Ovary (tissue), 9 donors: Measurements from ENCODE around the gene HTRA1. TPM values are rescaled to one million over a fixed set of nuclear protein-coding genes. Genes with fewer than 3 reads are reported as not detected.

Experiments used
- DNase-seq, 5 donors: peaks; one replicate each; pipeline ENCODE4 v3.0.0-alpha.2; 2019 to 2020
- H3K27ac ChIP-seq, 2 donors: fragments of 200-600 bp; one replicate each; pipeline versions ENCODE4 v1.5.1 to v1.8.0; 2019 to 2022
- H3K27me3 ChIP-seq: fragments of 200-600 bp; one replicate; pipeline ENCODE4 v1.8.0; 2022
- H3K36me3 ChIP-seq: fragments of 200-600 bp; sonication (generic); one replicate; pipeline ENCODE4 v1.5.1; 2019
- H3K4me1 ChIP-seq: one replicate; pipeline ENCODE4 v1.8.1; 2013; ENCODE audit warnings: mild to moderate bottlenecking, moderate library complexity; ENCODE audit not compliant: insufficient read depth
- H3K4me3 ChIP-seq: fragments of 200-600 bp; sonication (generic); one replicate; pipeline ENCODE4 v1.5.1; 2017
- H3K9me3 ChIP-seq, 2 donors: fragments of 200-600 bp in 1 of 2; sonication (generic) in 1 of 2; one replicate each; pipeline versions ENCODE4 v1.5.1 to v1.8.1; 2013 to 2019; ENCODE audit warnings: mild to moderate bottlenecking in 1 of 2, moderate library complexity in 1 of 2
- EP300 ChIP-seq: sonication (generic); formaldehyde crosslinking; IDR thresholded peaks from one replicate; pipeline ENCODE4 v1.6.1; 2017; ENCODE audit warnings: antibody characterized with exemption
- POLR2A ChIP-seq: fragments of 450-650 bp; IDR thresholded peaks from one replicate; pipeline ENCODE4 v1.6.1; 2017; ENCODE audit warnings: antibody characterized with exemption, mild to moderate bottlenecking, moderate library complexity
- WGBS, 3 donors: extraction: QIAGEN DNeasy Blood & Tissue Kit in 1 of 3; methylation state at CpG; one replicate each; pipeline versions ENCODE4 v1.1.5 to v1.1.7; 2013 to 2017; 5-methylcytosine and 5-hydroxymethylcytosine counted together
- intact Hi-C, 4 donors: fragments of 100-400 bp; cut with DNase I; formaldehyde crosslinking; loops; one replicate each; pipeline versions ENCODE4 v1.11.0 to v1.15.1; 2022 to 2023
- polyA plus RNA-seq, 2 donors: library from polyadenylated mRNA; stranded (reverse); fragments of 200-250 nt in 1 of 2; fragments of 350-450 nt in 1 of 2; fragmentation: Illumina TruSeq in 1 of 2; extraction: RNeasy Lipid Tissue Mini Kit (QIAGEN cat#74804) in 1 of 2; gene quantifications; one replicate each; pipeline ENCODE4 v1.2.3, GENCODE V29; 2013 to 2014
- total RNA-seq, 7 donors: library from RNA; depleted of rRNA in 2 of 7; stranded (reverse); fragments of >200 nt in 2 of 7; fragmentation: NEBNext Ultra II Directional in 3 of 7; extraction: Animal tissue kit (Norgen Biotek cat#: 25700) in 3 of 7; gene quantifications; one replicate each; pipeline versions ENCODE4 v1.1.0 to v1.2.4, GENCODE V29; 2016 to 2023
- TF ChIP-seq, protein P1 (sequence below), 3 donors: fragments of 450-650 bp in 2 of 3; fragments of 200-600 bp in 1 of 3; IDR thresholded peaks; one replicate each; pipeline versions ENCODE4 v1.5.1 to v1.8.0; 2016 to 2022; ENCODE audit warnings: antibody characterized with exemption in 3 of 3, mild to moderate bottlenecking in 1 of 3
- donor health status: DM: no; HTN: no; CAD: no; lungs with moderate emphysema.
- donor health status: DM: no; HTN: no; CAD: no.
- donor health status: Bipolar disorder and iron deficiency.
- donor health status: DM: yes; HTN: yes; CAD: no.
- donor health status: DM: no; HTN: no; CAD: no.
- donor health status: DM: yes; HTN: yes; CAD: no.

The HTRA1 gene
- total and polyA plus RNA-seq, 9 donors = 194 to 947 (median 356) TPM

DNA sequence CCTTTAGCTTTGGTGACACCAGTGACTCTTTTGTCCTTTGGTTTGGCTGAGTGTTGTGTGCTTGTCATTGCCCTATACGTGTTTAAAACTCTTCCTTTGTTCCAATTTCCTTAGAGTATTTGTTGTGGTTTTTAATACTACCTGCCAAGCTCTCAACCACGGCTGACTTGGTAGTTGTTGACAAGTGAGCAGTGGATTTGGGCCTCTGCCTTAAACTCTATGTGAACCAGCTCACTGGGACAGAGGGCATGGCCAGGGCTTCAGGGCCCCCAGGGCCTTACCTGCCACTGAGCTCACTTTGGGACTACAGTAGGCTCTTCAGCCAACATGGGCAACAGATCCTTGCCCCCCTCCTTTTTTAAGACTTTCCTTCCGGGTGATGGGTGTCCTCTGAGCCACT, 89.6 kb downstream of the HTRA1 start:
- Histone ChIP-seq H3K27ac (no peak overlapping the region), H3K36me3 (no peaks in the 10 kb centered on the region), H3K4me1 (no peaks in the 10 kb centered on the region), H3K27me3 (no peaks in the 10 kb centered on the region), H3K4me3 (no peak overlapping the region), H3K9me3 (no peaks in the 10 kb centered on the region)
- intact Hi-C loops = loop anchor here in 1 of 4 donors (10.0 kb wide), 1 partner anchor 256 kb away; no protein-coding TSS in a partner anchor
- no peak for TF ChIP-seq EP300
- TF ChIP-seq POLR2A = no peak
- TF ChIP-seq, protein P1, sequence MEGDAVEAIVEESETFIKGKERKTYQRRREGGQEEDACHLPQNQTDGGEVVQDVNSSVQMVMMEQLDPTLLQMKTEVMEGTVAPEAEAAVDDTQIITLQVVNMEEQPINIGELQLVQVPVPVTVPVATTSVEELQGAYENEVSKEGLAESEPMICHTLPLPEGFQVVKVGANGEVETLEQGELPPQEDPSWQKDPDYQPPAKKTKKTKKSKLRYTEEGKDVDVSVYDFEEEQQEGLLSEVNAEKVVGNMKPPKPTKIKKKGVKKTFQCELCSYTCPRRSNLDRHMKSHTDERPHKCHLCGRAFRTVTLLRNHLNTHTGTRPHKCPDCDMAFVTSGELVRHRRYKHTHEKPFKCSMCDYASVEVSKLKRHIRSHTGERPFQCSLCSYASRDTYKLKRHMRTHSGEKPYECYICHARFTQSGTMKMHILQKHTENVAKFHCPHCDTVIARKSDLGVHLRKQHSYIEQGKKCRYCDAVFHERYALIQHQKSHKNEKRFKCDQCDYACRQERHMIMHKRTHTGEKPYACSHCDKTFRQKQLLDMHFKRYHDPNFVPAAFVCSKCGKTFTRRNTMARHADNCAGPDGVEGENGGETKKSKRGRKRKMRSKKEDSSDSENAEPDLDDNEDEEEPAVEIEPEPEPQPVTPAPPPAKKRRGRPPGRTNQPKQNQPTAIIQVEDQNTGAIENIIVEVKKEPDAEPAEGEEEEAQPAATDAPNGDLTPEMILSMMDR (IDR thresholded peaks at IDR 0.05) = no peak
- no peak for DNase-seq
- WGBS, 3 donors = 67 to 91% (median 77%) methylated on average over 3 of the region's 3 CpGs

DNA sequence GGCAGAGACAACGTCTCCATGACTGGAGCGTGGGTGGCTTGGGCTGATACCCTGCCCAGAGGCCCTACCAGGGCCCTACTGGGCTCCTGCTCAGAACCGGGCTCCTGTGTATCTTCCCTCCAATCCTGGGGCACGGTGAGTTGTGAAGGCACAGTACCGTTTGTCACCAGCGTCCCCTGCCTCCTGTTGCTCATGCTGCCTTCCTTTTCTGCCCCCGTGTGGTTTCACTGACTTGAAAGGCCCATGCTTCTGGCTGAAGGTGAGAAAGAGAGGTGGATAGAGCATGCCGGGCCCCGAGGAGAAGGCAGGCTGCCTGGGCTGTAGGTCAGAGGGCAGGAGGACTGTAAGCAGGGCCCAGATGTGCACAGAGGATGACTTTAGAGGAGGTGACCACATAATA, 90.1 kb downstream of the HTRA1 start:
- WGBS, 3 donors = 57 to 72% (median 60%) methylated on average over 9 of the region's 9 CpGs
- Histone ChIP-seq H3K9me3 (no peaks in the 10 kb centered on the region), H3K4me3 (no peak overlapping the region), H3K36me3 (no peaks in the 10 kb centered on the region), H3K27me3 (no peaks in the 10 kb centered on the region), H3K4me1 (no peaks in the 10 kb centered on the region), H3K27ac (no peak overlapping the region)
- intact Hi-C loops = loop anchor here in 1 of 4 donors (10.0 kb wide), 1 partner anchor 257 kb away; no protein-coding TSS in a partner anchor
- DNase-seq = no peak
- TF ChIP-seq POLR2A = no peak

DNA sequence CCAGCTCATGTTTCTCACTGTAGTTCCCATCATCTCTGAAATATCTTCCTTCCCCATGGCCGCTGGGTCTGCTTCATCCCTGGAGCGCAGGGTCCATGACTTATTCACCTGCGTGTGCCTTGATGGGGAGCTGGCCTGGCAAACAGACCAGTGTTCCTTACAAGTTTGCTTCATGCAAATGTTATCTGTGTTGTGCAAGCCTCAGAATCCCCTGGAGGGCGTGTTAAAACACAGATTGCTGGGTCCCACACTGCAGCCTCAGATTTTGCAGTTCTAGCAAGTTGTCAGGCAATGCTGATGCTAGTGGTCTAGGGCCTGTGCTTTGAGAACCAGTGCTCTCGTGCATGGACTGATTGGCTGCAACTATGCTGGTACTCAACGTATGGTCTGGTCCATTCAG, 92.0 kb downstream of the HTRA1 start:
- TF ChIP-seq EP300 (no peak), POLR2A (no peak)
- TF ChIP-seq, protein P1 (IDR thresholded peaks at IDR 0.05) = no peak
- H3K4me3 ChIP-seq = no peak overlapping the region
- 89 to 90% (median 90%) methylated on average over 6 of the region's 6 CpGs for WGBS, 3 donors
- H3K9me3 ChIP-seq = no peaks in the 10 kb centered on the region
- intact Hi-C loops = loop anchor here in 1 of 4 donors (10.0 kb wide), 1 partner anchor 259 kb away; no protein-coding TSS in a partner anchor
- no peak overlapping the region for H3K27ac ChIP-seq
- no peaks in the 10 kb centered on the region for H3K36me3 ChIP-seq
- no peak for DNase-seq
- no peaks in the 10 kb centered on the region for H3K4me1 ChIP-seq
- H3K27me3 ChIP-seq = no peaks in the 10 kb centered on the region

DNA sequence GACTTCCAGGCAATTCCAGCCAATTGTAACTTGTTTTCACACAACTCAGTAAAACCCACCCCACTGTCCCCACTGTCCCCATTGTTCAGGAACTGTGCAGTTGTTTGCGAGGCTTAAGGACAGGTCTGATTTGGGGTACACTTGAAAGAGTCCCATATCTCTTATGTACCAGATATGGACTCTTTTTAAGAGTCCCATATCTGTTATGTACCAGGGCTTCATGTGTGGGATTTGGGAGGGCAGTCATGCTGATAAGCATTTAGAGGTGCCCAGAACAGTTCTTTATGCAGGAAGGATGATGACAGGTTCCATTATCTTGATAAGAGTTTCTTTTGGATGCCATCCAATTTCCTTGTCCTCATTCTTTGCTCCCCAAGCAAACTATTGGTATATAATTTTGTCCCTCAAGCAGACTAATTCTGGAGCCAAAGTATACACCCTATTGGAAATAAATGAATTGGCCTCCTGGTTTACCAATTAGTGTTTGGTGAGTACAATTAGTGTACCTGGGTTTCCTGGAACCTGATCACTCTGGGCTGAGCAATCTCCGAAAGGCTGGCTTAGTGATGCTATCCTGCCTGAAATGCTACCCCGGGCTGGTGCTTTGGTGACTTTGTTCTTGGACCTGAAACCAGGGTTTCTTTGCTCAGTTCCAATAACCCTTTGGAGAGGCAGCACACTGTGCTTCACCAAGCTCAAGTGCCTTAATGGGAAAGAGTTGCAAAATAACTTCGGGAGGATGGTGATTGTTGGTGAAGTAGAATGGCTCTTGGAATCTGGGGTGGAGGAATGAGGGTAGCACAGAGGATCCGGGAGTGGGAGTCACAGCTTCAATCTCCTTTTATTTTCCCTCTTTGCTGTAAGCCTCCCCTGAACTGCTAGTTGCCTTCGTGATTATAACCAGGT, 93.0 kb downstream of the HTRA1 start:
- 92 to 94% (median 92%) methylated on average over 6 of the region's 6 CpGs for WGBS, 3 donors
- H3K4me1 ChIP-seq = no peaks in the 10 kb centered on the region
- H3K27me3 ChIP-seq = no peaks in the 10 kb centered on the region
- H3K9me3 ChIP-seq = no peaks in the 10 kb centered on the region
- DNase-seq = no peak
- H3K4me3 ChIP-seq = no peak overlapping the region
- no peak overlapping the region for H3K27ac ChIP-seq
- no peaks in the 10 kb centered on the region for H3K36me3 ChIP-seq
- no peak for TF ChIP-seq EP300
- TF ChIP-seq, protein P1 (IDR thresholded peaks at IDR 0.05) = no peak
- intact Hi-C loops = loop anchor here in 2 of 4 donors (5.0 to 10.0 kb wide), 2 partner anchors 117 to 260 kb away; no protein-coding TSS in a partner anchor

DNA sequence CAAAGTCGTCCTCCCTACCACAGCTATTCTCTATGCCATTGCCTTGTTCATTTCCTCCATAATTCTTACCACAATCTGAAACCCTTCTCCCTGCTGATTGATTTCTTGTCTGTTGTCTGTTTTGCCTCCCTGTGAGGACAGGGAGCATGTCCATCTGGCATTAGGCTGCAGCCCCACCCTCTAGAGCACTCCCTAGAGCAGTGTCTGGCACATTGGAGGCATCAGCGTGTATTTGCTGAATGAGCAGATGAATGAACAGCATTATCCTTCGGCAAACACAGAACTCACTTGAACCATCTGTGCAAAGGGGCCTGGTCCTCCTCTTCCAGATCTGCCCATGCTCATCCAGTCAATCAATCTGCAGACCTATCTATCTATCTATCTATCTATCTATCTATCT, 94.1 kb downstream of the HTRA1 start:
- H3K36me3 ChIP-seq = no peaks in the 10 kb centered on the region
- TF ChIP-seq POLR2A (no peak), EP300 (no peak)
- TF ChIP-seq, protein P1 (IDR thresholded peaks at IDR 0.05) = no peak
- H3K4me1 ChIP-seq = no peaks in the 10 kb centered on the region
- H3K27me3 ChIP-seq = no peaks in the 10 kb centered on the region
- H3K9me3 ChIP-seq = no peaks in the 10 kb centered on the region
- no peak overlapping the region for H3K4me3 ChIP-seq
- no peak for DNase-seq
- WGBS, 3 donors = 94 to 98% (median 96%) methylated on average over 3 of the region's 3 CpGs
- intact Hi-C loops = loop anchor here in 2 of 4 donors (5.0 to 10.0 kb wide), 2 partner anchors 118 to 261 kb away; no protein-coding TSS in a partner anchor
- no peak overlapping the region for H3K27ac ChIP-seq
